ENCODE results near the gene GPD1L. TPM values are rescaled to one million over a fixed set of nuclear protein-coding genes. Genes with fewer than 3 reads are reported as not detected.

GPD1L gene
- total RNA-seq, 1 donor from 2014 or later: 25.7 TPM

DNA sequence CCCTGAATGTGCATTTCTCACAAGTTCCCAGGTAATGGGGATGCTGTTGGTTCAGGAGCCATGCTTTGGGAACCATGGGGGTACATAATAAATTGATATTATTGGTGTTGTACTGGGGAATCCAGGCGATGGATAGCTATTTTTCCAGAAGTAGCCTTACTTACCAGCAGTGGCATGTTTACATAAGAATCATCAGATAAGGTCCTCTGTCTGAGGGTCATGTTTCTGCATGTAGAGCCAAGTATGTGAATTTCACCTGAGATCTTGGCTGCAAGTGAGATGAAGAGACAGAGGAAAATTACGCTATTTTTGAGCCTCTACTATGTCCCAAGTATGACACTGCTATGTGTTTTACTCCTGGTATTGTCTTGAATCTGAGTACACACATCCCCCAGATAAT is 26.3 kb downstream of the GPD1L start:
- intact Hi-C loops (cut with micrococcal nuclease): no loop called here

- intact Hi-C loops (cut with micrococcal nuclease): no loop called here
These were observed 30.3 kb downstream of the GPD1L start for GRCh38 chr3:32136703-32137102.

DNA sequence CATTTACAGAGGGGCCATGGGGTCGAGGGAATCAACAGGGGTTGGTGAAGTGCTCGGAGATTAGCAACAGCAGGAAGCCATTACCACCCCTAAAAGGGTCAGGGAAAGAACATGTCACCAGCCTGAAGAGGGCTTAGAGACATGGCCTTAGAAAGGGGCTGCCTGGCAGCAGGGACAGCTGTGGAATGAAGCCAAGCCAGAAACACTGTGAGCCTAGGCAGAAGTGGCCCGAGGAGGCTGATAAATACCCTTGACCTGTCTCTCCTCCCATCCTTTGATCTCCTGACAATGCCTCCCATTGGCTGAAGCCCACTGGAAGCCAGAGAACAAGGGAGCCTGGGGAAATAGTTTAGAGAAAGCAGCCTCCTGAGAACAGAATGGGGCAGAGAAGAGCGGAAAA is 31.4 kb downstream of the GPD1L start:
- intact Hi-C loops (cut with micrococcal nuclease): no loop called here

DNA sequence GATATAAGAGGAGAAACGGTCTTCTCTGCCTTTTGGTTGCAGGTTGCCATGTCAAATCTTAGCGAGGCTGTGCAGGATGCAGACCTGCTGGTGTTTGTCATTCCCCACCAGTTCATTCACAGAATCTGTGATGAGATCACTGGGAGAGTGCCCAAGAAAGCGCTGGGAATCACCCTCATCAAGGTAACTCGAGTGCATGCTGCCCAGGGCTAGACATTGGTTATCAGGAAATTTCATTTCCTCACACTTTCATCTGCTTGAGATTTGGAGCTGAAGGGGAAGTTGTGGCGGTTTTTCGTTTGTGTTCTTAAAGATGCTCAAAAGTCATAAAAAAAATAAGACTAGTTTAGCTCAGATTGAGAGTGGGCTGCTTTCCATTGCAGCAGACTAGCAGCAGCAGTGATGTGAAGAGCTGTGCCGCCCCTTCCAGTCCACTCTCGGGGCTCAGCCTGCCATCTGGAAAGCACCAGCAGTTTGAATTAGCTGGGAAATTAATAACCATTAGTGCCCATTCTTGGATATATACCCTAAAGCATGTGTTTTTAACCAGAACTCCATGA is 32.2 kb downstream of the GPD1L start:
- intact Hi-C loops (cut with micrococcal nuclease): no loop called here

DNA sequence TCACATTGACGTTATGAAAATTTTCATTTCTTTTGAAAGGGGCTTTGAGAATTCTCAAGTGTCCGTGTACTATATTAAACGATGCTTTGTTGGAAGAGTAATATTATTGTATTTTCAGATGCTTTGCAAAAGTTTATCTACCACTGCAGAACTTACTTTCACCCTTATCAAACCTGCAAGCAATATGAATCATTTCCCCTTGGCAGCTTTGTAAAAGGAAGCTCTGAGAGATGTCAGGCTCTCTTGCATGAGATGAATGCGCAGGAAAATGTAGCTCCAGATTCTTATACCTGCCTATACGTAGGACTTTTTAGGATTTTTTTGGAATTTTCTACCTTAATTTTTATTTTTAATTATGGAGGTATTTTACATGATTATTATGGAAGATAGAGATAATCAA is 34.5 kb downstream of the GPD1L start:
- intact Hi-C loops (cut with micrococcal nuclease): no loop called here

- intact Hi-C loops (cut with micrococcal nuclease): loop anchor here (1.0 kb wide), 2 partner anchors 38 to 125 kb away; partner anchors contain the start of gene GPD1L
These were observed 37.7 kb downstream of the GPD1L start for GRCh38 chr3:32143849-32144757.

DNA sequence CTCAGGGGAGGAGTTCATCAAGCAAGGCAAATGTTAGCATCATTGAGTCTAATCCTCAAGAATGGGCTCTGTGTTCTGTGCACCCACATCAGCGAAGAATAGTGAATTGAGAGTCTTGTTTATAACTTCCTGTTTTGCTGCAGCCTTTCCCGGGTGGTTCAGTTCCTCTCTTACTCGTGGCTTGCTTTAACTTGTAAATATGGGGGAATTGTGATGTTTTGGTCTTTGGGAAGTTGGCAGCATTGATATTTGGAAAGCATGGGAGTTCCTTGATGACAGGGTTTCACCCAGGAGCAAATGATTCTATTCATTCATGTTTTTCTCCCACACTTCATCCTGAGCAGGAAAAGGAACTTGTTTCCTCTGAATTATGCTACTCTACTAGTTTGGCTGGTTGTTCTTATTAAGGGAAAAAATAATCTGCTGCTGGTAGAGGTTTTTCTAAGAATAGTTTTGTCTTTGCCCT is 40.4 kb downstream of the GPD1L start:
- intact Hi-C loops (cut with micrococcal nuclease): no loop called here

GRCh38 chr3:32147509-32147908 is 41.1 kb downstream of the GPD1L start:
- intact Hi-C loops (cut with micrococcal nuclease): no loop called here

GRCh38 chr3:32147933-32148332 is 41.5 kb downstream of the GPD1L start:
- intact Hi-C loops (cut with micrococcal nuclease): no loop called here

DNA sequence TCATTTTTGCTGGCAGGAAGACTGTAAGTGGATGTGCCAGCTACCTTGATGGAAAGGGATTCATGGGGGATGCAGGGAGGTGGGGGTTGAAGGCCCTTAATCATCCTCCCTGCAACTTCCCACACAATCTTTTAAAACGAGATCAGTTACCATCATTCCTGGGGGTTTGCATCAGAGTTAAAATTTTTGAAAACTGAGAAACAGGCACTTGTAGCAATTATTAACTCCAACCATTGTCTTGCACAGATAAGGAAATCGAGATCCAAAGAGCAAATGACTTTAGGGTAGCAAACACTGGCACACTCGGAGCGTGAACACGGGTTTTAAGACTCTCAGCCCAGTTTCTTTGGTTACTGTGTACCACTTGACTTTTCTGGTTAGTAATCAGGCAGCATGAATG is 41.9 kb downstream of the GPD1L start:
- intact Hi-C loops (cut with micrococcal nuclease): no loop called here

DNA sequence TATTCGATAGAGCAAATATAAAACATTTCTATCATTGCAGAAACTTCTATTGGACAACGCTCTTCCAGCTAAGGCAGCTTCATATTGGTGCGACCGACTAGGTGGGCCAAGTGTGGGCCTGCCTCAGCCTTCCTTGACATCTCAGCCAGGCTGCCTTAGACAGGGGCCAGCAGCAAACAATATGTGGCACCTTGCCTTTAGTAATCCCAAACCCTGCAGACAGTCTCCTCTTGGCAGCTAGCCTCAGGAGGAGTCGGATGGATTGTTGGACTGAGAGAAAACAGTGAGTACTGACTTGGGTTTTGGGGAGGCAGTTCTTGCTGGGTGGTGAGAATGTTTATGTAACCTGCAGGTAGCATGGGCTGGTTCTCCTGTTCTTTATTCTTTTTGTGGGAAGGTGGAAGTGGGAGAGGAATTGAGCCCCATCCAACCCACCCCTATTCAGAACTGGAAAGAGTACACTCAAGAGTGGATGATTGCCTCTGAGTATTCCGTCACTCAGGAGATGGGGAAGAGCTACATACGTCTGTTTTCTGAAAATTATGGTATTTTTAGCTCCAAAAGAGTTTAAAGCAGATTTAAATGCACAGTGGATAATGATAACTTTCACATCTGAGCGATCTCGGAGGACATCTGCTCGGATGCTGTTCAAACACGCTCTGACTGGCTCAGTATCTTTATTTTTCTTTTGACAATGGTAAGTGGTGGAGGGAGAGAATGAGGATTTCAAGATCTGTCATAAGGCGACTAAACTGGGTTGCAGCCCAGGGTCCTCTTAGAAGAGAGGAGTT is 47.2 kb downstream of the GPD1L start:
- intact Hi-C loops (cut with micrococcal nuclease): no loop called here

- intact Hi-C loops (cut with micrococcal nuclease): no loop called here
These were observed 47.8 kb downstream of the GPD1L start for GRCh38 chr3:32154205-32154579.

DNA sequence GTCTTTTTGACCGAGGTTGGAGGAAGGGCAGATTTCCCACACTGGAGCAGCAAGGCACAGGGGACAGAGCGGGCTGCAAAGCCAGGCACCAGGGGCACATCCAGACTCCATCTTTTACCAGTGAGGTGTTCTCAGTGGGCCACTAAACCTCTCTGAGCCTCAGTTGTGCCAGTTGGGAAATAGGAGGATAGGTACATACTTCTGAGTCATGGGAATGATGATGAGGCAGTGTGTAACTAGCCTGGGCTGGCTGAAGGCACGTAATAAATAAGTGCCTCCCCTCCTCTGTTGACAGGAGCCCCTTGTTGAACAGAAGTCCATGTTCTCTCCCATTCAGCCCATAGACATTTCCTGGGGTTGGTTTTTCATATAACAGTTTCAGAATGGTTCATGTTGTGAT is 48.7 kb downstream of the GPD1L start:
- intact Hi-C loops (cut with micrococcal nuclease): no loop called here

GRCh38 chr3:32157600-32158264 is 51.3 kb downstream of the GPD1L start:
- intact Hi-C loops (cut with micrococcal nuclease): no loop called here

DNA sequence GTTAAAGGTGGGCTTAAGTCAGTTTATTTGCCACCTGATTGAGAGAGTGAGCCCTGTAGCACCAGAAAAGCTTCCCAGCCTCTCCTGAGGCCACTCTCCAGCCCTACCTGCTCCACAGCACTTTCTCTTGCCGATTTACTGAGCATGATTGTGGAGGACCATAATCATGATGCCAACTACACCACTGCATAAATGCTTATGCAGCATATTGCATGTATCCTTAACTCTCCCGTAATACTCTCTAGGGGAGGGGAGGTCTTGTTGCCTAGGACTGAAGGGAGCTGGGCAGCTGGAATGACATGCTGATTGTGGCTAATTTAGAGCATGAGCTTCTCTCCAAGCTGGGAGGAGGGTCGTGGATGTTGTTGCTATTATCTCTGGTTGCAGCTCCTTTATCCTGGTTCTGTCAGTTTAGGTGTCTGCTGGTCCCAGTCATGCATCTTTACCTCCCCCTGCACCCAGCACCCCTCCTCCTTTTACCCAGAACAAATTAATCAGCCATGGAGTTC is 54.3 kb downstream of the GPD1L start:
- intact Hi-C loops (cut with micrococcal nuclease): no loop called here

DNA sequence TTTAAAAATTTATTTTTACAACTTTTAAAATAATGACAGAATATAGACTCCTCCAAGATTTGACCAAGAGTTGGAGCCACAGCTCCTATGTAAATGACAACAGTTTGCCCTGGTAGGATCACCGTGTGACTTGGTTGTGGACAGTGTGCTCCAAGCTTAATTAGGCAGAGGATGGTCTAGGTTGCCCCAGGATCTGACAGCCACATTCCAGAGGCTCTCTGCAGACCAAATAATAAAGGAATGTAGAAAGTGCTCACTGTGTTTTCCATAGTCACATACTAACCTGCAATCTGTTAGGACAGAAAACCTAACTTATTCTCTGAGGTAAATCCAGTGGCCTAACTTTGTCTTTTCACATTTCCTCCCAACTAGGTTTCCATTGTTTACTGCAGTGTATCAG is 59.0 kb downstream of the GPD1L start:
- intact Hi-C loops (cut with micrococcal nuclease): no loop called here

DNA sequence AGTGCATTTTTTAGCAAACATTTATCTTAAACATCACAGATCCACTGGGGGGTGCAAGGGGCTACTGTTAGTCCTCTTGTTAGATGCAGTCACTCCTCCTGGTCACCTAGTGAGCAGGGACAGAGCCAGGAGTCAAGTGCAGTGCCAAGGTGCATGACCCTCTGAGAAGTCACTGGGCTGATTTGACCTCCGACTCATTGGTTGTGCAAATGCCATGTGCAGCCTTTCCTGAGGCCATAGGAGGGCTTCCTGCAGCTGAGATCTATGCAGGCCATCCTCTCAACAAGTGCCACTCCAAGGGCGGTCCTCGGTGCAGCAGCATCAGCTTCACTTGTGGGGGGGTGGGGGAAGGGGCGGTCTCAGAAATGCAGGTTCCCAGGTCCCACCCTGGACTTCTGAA is 60.2 kb downstream of the GPD1L start:
- intact Hi-C loops (cut with micrococcal nuclease): no loop called here

- intact Hi-C loops (cut with micrococcal nuclease): no loop called here
These were observed 66.0 kb downstream of the GPD1L start for GRCh38 chr3:32172420-32172819.

GRCh38 chr3:32175607-32176197 is 69.3 kb downstream of the GPD1L start:
- intact Hi-C loops (cut with micrococcal nuclease): loop anchor here (2.0 to 5.0 kb wide), 4 partner anchors 62 to 489 kb away; partner anchors contain the start of genes CMTM6 and CMTM8

DNA sequence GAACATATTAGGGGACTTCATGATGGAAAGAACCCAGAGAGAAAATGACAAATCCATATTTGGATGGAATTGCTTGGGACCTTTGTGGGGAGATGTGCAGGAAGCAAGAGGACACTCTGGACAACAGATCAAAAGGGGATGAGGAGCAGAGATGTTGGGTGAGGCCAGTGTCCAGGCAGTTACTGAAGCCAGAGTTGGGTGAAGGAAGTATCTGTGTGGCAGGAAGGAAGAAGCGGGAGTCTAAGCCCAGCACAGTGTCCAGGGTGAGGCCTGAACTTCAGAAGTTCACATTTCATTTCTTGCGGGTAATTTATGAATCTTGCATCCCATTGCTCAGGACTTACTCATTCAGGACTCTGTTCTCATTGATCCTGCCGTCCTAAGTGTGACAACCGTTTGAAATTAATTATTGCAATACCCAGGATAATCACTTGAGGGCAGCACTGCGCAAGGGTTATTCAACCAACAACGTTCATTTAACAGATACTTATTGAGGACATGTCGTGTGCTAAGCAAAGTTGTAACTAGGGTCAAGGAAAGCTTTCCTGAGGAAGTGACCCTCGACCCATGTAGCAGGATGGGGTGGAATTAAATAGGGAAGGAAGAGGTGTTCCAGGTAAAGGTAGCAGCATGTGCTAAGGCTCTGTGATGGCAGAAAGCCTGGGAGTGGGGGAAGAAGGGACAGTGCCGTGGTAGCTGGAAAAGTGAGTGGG is 70.7 kb downstream of the GPD1L start:
- intact Hi-C loops (cut with micrococcal nuclease): loop anchor here (1.0 to 5.0 kb wide), 7 partner anchors 60 to 488 kb away; partner anchors contain the start of genes CMTM6 and CMTM8
